IMR-90 (cell line): ENCODE measurements around the gene CDKL5. TPM values are rescaled to one million over a fixed set of nuclear protein-coding genes. Genes with fewer than 3 reads are reported as not detected.

Experiments
- ATAC-seq: fragments of 200-7000 bp; cut with Tn5 transposase; 2 replicates; pipeline ENCODE4 v1.9.1; 2020; ENCODE audit warnings: low read depth, mild to moderate bottlenecking, moderate library complexity
- BruUV-seq: library from RNA; stranded (reverse); fragments of 400-500 nt; replicated peaks from 2 replicates; lab custom pipeline; 2021; lab: Mats Ljungman, UMichigan
- CTCF ChIA-PET: fragments of 300-600 bp; formaldehyde crosslinking; extraction: SDS; loops from one replicate; lab custom pipeline; 2021; ENCODE audit warnings: antibody characterized with exemption; lab: Yijun Ruan, JAX
- POLR2A ChIA-PET: fragments of 300-600 bp; sonication (Branson Sonifier 250); formaldehyde crosslinking; loops from one replicate; lab custom pipeline; 2022; ENCODE audit warnings: antibody characterized with exemption; ENCODE audit not compliant: unreplicated experiment; lab: Charles Lee
- DNase-seq: peaks from one replicate; pipeline ENCODE4 v3.0.0; 2013
- H2AFZ ChIP-seq: replicated peaks from 2 replicates; pipeline ENCODE3; 2013; ENCODE audit warnings: low read length, mild to moderate bottlenecking; ENCODE audit not compliant: poor library complexity
- H2AK5ac ChIP-seq: 2 replicates; pipeline ENCODE4 v1.6.1; 2013; ENCODE audit warnings: low read depth, low read length, inconsistent platforms
- H2AK9ac ChIP-seq: replicated peaks from 2 replicates; pipeline ENCODE3; 2013; ENCODE audit warnings: mild to moderate bottlenecking, low read depth, low read length, moderate library complexity; ENCODE audit not compliant: poor library complexity
- H2BK120ac ChIP-seq: 2 replicates; pipeline ENCODE4 v1.6.1; 2013; ENCODE audit warnings: low read depth, low read length, inconsistent platforms
- H2BK15ac ChIP-seq: 3 replicates; pipeline ENCODE4 v1.6.1; 2013; ENCODE audit warnings: low read depth, low read length, inconsistent platforms
- H2BK20ac ChIP-seq: 2 replicates; pipeline ENCODE4 v1.6.1; 2013; ENCODE audit warnings: low read depth, mild to moderate bottlenecking, inconsistent platforms, low read length, moderate library complexity
- H2BK5ac ChIP-seq: 2 replicates; pipeline ENCODE4 v1.6.1; 2013; ENCODE audit warnings: mild to moderate bottlenecking, low read depth, low read length, inconsistent platforms; ENCODE audit not compliant: poor library complexity, severe bottlenecking
- H3K14ac ChIP-seq: replicated peaks from 2 replicates; pipeline ENCODE4 v1.6.1; 2013; ENCODE audit warnings: low read depth, low read length, inconsistent platforms
- H3K18ac ChIP-seq: 2 replicates; pipeline ENCODE4 v1.6.1; 2013; ENCODE audit warnings: low read depth, low read length, control low read depth
- H3K23ac ChIP-seq: 2 replicates; pipeline ENCODE4 v1.6.1; 2013; ENCODE audit warnings: low read depth, low read length, inconsistent platforms
- H3K27ac ChIP-seq: 2 replicates; pipeline ENCODE4 v1.5.1; 2013; ENCODE audit warnings: mild to moderate bottlenecking, control low read depth, low read length; ENCODE audit not compliant: insufficient read depth
- H3K27me3 ChIP-seq: 2 replicates; pipeline ENCODE4 v1.6.1; 2013; ENCODE audit warnings: low read length; ENCODE audit not compliant: control insufficient read depth, insufficient read depth
- H3K36me3 ChIP-seq: 2 replicates; pipeline ENCODE4 v1.6.1; 2013; ENCODE audit warnings: low read length, mixed read lengths; ENCODE audit not compliant: control insufficient read depth, insufficient read depth
- H3K4ac ChIP-seq: 2 replicates; pipeline ENCODE4 v1.6.1; 2013; ENCODE audit warnings: low read depth, low read length, inconsistent platforms
- H3K4me1 ChIP-seq: 2 replicates; pipeline ENCODE4 v1.6.1; 2013; ENCODE audit warnings: low read length, mixed read lengths; ENCODE audit not compliant: control insufficient read depth, insufficient read depth
- H3K4me2 ChIP-seq: 2 replicates; pipeline ENCODE4 v1.6.1; 2013; ENCODE audit warnings: low read depth, mild to moderate bottlenecking, control low read depth, low read length, moderate library complexity
- H3K4me3 ChIP-seq: 2 replicates; pipeline ENCODE4 v1.5.1; 2013; ENCODE audit warnings: low read depth, mild to moderate bottlenecking, control low read depth, low read length, moderate library complexity; ENCODE audit not compliant: insufficient read depth
- H3K56ac ChIP-seq: 2 replicates; pipeline ENCODE4 v1.6.1; 2013; ENCODE audit warnings: low read length, inconsistent platforms; ENCODE audit not compliant: insufficient read depth; ENCODE audit errors: extremely low read depth
- H3K79me1 ChIP-seq, 2 experiments: 2 replicates each; pipeline ENCODE4 v1.6.1; 2013; ENCODE audit warnings: low read length in 2 of 2, inconsistent platforms in 1 of 2, low read depth in 1 of 2
- H3K9ac ChIP-seq: 2 replicates; pipeline ENCODE4 v1.6.1; 2013; ENCODE audit warnings: low read depth, low read length, control low read depth
- H3K9me1 ChIP-seq: 2 replicates; pipeline ENCODE4 v1.6.1; 2013; ENCODE audit warnings: low read length, inconsistent platforms; ENCODE audit not compliant: insufficient read depth
- H3K9me3 ChIP-seq: 2 replicates; pipeline ENCODE4 v1.6.1; 2013; ENCODE audit warnings: low read length; ENCODE audit not compliant: control insufficient read depth, insufficient read depth
- H4K20me1 ChIP-seq: 2 replicates; pipeline ENCODE4 v1.6.1; 2013; ENCODE audit warnings: low read length, inconsistent platforms; ENCODE audit not compliant: insufficient read depth
- H4K5ac ChIP-seq: 2 replicates; pipeline ENCODE4 v1.6.1; 2013; ENCODE audit warnings: mild to moderate bottlenecking, low read depth, low read length, control low read depth
- H4K8ac ChIP-seq, 2 experiments: 2 replicates each; pipeline ENCODE4 v1.6.1; 2013; ENCODE audit warnings: low read depth in 2 of 2, low read length in 2 of 2, control low read depth in 1 of 2, inconsistent platforms in 1 of 2
- H4K91ac ChIP-seq: 2 replicates; pipeline ENCODE4 v1.6.1; 2013; ENCODE audit warnings: low read depth, low read length, inconsistent platforms; ENCODE audit not compliant: insufficient read depth
- BHLHE40 ChIP-seq: fragments of 150-350 bp; IDR thresholded peaks from 2 replicates; pipeline ENCODE4 v1.6.1; 2016; ENCODE audit warnings: mild to moderate bottlenecking, low read depth, low read length
- CEBPB ChIP-seq: IDR thresholded peaks from 2 replicates; pipeline ENCODE4 v1.6.1; 2012; ENCODE audit warnings: low read depth, low read length, improper control_type of control experiment
- CHD1 ChIP-seq: IDR thresholded peaks from 2 replicates; pipeline ENCODE4 v1.6.1; 2012; ENCODE audit warnings: low read depth, low read length, improper control_type of control experiment
- MAFK ChIP-seq: IDR thresholded peaks from 2 replicates; pipeline ENCODE4 v1.6.1; 2012; ENCODE audit warnings: low read depth, low read length, improper control_type of control experiment
- MAZ ChIP-seq: IDR thresholded peaks from 2 replicates; pipeline ENCODE4 v1.6.1; 2012; ENCODE audit warnings: low read depth, mild to moderate bottlenecking, low read length, improper control_type of control experiment, moderate library complexity, borderline replicate concordance
- MXI1 ChIP-seq: IDR thresholded peaks from 2 replicates; pipeline ENCODE4 v1.6.1; 2012; ENCODE audit warnings: low read depth, mild to moderate bottlenecking, low read length, moderate library complexity, borderline replicate concordance
- NFE2L2 ChIP-seq: fragments of 150-350 bp; IDR thresholded peaks from 2 replicates; pipeline ENCODE4 v1.6.1; 2016; ENCODE audit warnings: low read depth, mild to moderate bottlenecking, low read length
- POLR2A ChIP-seq: IDR thresholded peaks from 2 replicates; pipeline ENCODE4 v1.6.1; 2012; ENCODE audit warnings: mild to moderate bottlenecking, low read depth, low read length
- RAD21 ChIP-seq: IDR thresholded peaks from 2 replicates; pipeline ENCODE4 v1.6.1; 2012; ENCODE audit warnings: low read length, improper control_type of control experiment
- RCOR1 ChIP-seq: IDR thresholded peaks from 2 replicates; pipeline ENCODE4 v1.6.1; 2012; ENCODE audit warnings: mild to moderate bottlenecking, low read length, improper control_type of control experiment; ENCODE audit not compliant: insufficient replicate concordance
- RFX5 ChIP-seq: IDR thresholded peaks from 2 replicates; pipeline ENCODE4 v1.8.0; 2012; ENCODE audit warnings: low read depth, mild to moderate bottlenecking, low read length, moderate library complexity
- SMC3 ChIP-seq: fragments of 150-350 bp; IDR thresholded peaks from 2 replicates; pipeline ENCODE4 v1.6.1; 2016; ENCODE audit warnings: low read depth, mild to moderate bottlenecking, antibody characterized with exemption, low read length, moderate library complexity
- WGBS, 2 experiments: methylation state at CpG; one replicate each; pipeline versions ENCODE4 v1.1.5 to v1.1.7; 2013; ENCODE audit warnings: missing lambda C conversion rate in 2 of 2; ENCODE audit not compliant: insufficient read length in 1 of 2; ENCODE audit errors: extremely low coverage in 2 of 2; 5-methylcytosine and 5-hydroxymethylcytosine counted together
- dilution Hi-C: fragments of 300-500 bp; cut with HindIII; formaldehyde crosslinking; loops from one replicate; pipeline ENCODE4 v1.14.3; 2018; ENCODE audit warnings: low sequenced_read_pairs; ENCODE audit not compliant: unreplicated experiment
- in situ Hi-C: fragments of 300-500 bp; cut with MboI; formaldehyde crosslinking; loops from 3 replicates; pipeline ENCODE4 v1.14.3; 2019; ENCODE audit warnings: low sequenced_read_pairs, inconsistent platforms, mixed read lengths
- intact Hi-C: fragments of 100-400 bp; cut with micrococcal nuclease; formaldehyde crosslinking; loops from 2 replicates; pipeline ENCODE4 v1.10.0; 2022
- polyA plus RNA-seq, 3 experiments: library from polyadenylated mRNA; depleted of rRNA; stranded (reverse); fragments of >200 nt; gene quantifications; 2 replicates each; pipeline ENCODE4 v1.2.3, GENCODE V29; 2012; ENCODE audit warnings: low replicate concordance in 1 of 3
- total RNA-seq: library from RNA; depleted of rRNA; stranded (reverse); fragments of >200 nt; gene quantifications from 2 replicates; pipeline ENCODE4 v1.2.3, GENCODE V29; 2012
- TF ChIP-seq, protein P1 (sequence below): fragments of 150-350 bp; IDR thresholded peaks from 2 replicates; pipeline ENCODE4 v1.6.1; 2016; ENCODE audit warnings: low read depth, mild to moderate bottlenecking, low read length, moderate library complexity, borderline replicate concordance
- TF ChIP-seq, protein P2 (sequence below): conservative IDR thresholded peaks from 2 replicates; pipeline ENCODE4 v1.5.1; 2012; ENCODE audit warnings: mild to moderate bottlenecking, low read depth, low read length, improper control_type of control experiment
- TF ChIP-seq, protein P3 (sequence below): fragments of 150-350 bp; IDR thresholded peaks from 2 replicates; pipeline ENCODE4 v1.6.1; 2017; ENCODE audit warnings: mild to moderate bottlenecking, antibody characterized with exemption, low read length, low read depth

The CDKL5 gene
- total and polyA plus RNA-seq, 2 of the 4 experiments (the other 2 are of a cell fraction) = 3.5 to 9.7 TPM

DNA sequence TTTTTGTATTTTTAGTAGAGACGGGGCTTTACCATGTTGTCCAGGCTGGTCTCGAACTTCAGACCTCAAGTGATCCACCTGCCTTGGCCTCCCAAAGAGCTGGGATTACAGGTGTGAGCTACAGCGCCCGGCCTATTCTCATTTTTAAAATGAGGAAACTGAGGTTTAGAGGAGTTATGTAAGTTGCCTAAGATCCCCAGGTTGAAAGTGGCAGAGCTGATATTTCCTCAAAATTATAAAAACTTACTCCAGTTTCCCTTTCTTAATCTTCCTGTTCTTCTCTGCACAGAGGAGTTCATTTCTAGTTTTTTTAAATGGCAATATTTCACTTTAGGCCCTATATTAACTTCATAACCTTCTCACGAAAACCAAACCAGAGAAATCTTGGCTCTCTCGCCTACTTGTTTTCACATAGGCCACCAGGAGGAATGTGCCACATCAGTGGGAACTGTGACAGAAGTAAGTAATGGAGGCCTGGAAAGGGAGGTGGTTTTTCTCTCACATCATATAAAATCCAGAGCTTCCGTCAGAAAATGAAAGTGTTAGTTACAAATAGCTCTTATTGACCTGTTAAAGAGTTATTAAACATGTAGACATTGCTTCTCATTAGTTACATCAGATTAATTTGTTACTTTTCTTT lies 262.6 kb downstream of the CDKL5 start:
- Histone ChIP-seq H4K91ac (no peak overlapping the region), H3K18ac (no peak overlapping the region), H2AK9ac (no peak overlapping the region), H3K4me3 (no peak overlapping the region), H4K20me1 (no peaks in the 10 kb centered on the region), H3K4ac (no peak overlapping the region), H3K27ac (no peak overlapping the region), H2BK15ac (no peak overlapping the region), H2AFZ (no peak overlapping the region), H3K79me1 (no peaks in the 10 kb centered on the region), H4K5ac (no peak overlapping the region), H3K9me3 (no peaks in the 10 kb centered on the region), H3K23ac (no peak overlapping the region), H3K4me2 (no peak overlapping the region), H3K36me3 (no peaks in the 10 kb centered on the region), H3K27me3 (peaks cover 3% of the 10 kb centered on the region; the same call in 1 of the 2 replicates), H2BK20ac (no peak overlapping the region), H2BK120ac (no peak overlapping the region), H2AK5ac (no peak overlapping the region), H3K9ac (no peak overlapping the region), H3K9me1 (no peaks in the 10 kb centered on the region), H3K56ac (no peak overlapping the region), H3K14ac (no peak overlapping the region), H2BK5ac (no peak overlapping the region), H3K4me1 (no peaks in the 10 kb centered on the region), H4K8ac (no peak overlapping the region)
- DNase-seq (no peak), ATAC-seq (no peak)
- in situ Hi-C loops (loop anchor here (10.0 kb wide), 1 partner anchor 263 kb away; the partner anchor contains the start of gene CDKL5), dilution Hi-C loops (no loop called here), intact Hi-C loops (no loop called here)
- no CpG with 5 or more reads among the region's 7 CpGs for WGBS, 2 experiments
- POLR2A ChIA-PET = no interaction called here
- no peak for TF ChIP-seq MAZ
- TF ChIP-seq RCOR1 = no peak
- no peak for TF ChIP-seq CHD1
- TF ChIP-seq CEBPB = no peak
- TF ChIP-seq, protein P1, sequence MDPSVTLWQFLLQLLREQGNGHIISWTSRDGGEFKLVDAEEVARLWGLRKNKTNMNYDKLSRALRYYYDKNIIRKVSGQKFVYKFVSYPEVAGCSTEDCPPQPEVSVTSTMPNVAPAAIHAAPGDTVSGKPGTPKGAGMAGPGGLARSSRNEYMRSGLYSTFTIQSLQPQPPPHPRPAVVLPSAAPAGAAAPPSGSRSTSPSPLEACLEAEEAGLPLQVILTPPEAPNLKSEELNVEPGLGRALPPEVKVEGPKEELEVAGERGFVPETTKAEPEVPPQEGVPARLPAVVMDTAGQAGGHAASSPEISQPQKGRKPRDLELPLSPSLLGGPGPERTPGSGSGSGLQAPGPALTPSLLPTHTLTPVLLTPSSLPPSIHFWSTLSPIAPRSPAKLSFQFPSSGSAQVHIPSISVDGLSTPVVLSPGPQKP = no peak
- TF ChIP-seq, protein P2, sequence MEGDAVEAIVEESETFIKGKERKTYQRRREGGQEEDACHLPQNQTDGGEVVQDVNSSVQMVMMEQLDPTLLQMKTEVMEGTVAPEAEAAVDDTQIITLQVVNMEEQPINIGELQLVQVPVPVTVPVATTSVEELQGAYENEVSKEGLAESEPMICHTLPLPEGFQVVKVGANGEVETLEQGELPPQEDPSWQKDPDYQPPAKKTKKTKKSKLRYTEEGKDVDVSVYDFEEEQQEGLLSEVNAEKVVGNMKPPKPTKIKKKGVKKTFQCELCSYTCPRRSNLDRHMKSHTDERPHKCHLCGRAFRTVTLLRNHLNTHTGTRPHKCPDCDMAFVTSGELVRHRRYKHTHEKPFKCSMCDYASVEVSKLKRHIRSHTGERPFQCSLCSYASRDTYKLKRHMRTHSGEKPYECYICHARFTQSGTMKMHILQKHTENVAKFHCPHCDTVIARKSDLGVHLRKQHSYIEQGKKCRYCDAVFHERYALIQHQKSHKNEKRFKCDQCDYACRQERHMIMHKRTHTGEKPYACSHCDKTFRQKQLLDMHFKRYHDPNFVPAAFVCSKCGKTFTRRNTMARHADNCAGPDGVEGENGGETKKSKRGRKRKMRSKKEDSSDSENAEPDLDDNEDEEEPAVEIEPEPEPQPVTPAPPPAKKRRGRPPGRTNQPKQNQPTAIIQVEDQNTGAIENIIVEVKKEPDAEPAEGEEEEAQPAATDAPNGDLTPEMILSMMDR = no peak
- TF ChIP-seq, protein P3, sequence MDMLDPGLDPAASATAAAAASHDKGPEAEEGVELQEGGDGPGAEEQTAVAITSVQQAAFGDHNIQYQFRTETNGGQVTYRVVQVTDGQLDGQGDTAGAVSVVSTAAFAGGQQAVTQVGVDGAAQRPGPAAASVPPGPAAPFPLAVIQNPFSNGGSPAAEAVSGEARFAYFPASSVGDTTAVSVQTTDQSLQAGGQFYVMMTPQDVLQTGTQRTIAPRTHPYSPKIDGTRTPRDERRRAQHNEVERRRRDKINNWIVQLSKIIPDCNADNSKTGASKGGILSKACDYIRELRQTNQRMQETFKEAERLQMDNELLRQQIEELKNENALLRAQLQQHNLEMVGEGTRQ = no peak
- no peak for TF ChIP-seq BHLHE40
- TF ChIP-seq MAFK = no peak
- no peak for TF ChIP-seq RAD21
- no peak for TF ChIP-seq NFE2L2
- no peak for TF ChIP-seq SMC3
- TF ChIP-seq POLR2A = no peak
- TF ChIP-seq RFX5 = no peak
- no peak for TF ChIP-seq MXI1
- no TSS peak for BruUV-seq
- CTCF ChIA-PET = interaction anchor here (0.6 kb wide), 1 partner anchor 1291 kb away, joined by 3 read pairs; no protein-coding TSS in a partner anchor
